NCI-H146 (cell line): ENCODE data around the gene IL4I1.
A peak's percentile ranks its signal among the peaks of the same experiment; 100 is the strongest.

ENCODE experiments used
- DNase-seq: peaks from one replicate; lab custom pipeline; 2025; lab: John Stamatoyannopoulos, UW

Gene IL4I1

DNA sequence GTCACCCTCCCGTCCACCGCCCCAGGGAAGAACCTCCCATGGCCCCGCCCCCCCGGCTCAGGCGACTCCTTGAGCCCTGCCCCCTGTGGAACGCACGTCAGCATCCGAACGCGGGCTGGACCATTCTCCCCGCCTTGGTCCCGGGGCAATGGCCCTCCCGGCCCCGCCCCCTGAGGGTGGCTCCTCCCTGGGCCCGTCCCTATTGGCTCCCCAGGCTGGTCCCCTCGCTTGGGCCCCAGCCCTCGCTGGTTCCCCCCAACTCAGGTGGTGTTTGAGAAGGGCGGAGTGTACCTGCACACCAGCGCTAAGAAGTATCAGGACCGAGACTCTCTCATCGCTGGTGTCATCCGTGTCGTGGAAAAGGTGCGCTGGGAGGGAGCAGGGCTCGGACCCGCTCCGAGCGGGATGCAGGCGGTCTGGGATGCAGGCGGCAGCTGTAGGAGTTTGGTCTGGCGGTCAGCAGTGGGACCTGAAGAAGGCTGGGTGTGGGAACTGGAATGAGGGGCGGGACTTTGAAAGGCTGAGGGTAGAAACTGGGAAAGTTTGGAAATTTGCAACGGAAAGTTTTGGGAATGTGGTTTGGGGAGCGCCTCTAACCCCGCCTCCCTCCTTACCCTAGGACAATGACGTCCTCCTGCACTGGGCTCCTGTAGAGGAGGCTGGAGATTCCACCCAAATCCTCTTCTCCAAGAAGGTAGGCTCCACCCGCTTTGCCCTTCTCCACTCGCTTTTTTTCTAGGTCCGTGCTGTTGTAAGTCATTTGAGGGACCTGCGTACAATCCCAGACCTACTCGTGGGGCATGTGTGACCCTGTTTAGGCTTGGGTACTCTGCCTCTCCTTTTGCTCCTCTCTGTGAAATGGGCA is 18.6 kb downstream of the IL4I1 start:
- peak; percentile 99 for DNase-seq

DNA sequence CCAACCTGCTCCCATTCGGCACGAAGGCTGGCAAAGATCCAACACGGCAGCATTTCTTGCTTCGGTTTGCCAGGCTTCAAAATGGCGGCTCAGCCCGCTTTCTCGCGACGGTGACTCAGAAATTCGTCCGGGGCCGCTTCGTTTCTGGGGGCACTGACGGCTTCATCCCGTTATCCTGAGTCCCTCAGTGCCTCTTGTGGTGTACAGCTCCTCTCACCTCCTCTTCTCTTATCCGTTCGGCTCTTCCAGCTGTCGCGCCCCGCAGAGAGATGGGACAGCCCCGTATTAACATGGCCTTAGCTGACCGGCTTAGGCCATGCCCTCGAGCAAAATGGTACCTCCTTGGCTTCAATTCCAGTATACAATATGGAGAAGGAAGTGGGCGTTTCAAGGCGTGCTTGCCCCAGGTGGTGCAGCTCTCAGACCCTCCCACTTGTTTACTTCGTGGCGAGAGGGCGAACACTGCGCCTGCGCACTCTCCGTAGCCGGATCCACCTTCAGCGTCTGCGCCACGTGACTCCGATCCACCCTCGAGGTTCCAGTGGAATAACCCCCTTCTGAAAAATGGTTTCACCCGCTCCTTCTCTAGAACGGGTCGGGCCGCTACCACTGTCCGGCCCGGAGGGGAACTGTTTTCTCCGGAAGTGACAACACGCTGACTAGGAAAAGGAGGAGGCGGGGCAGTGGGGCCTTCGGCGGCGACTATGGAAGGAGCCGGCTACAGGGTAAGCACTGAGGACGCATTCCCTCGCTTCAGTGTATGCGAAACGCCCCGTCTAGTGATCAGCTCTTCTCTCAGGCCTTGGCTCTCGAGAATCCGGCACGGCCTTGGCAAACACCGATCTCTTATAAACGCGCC is 19.4 kb downstream of the IL4I1 start, which contains the start of the genes AKT1S1 and TBC1D17:
AKT1S1 (minus strand) TSS at position 336 of the 859 bp plus-strand sequence. CDS start 4,060 bp downstream, outside the sequence.
TBC1D17 (plus strand) TSS at position 683 of the 859 bp plus-strand sequence; CDS start at position 705, 22 bp downstream.
- DNase-seq: peak; percentile 100

DNA sequence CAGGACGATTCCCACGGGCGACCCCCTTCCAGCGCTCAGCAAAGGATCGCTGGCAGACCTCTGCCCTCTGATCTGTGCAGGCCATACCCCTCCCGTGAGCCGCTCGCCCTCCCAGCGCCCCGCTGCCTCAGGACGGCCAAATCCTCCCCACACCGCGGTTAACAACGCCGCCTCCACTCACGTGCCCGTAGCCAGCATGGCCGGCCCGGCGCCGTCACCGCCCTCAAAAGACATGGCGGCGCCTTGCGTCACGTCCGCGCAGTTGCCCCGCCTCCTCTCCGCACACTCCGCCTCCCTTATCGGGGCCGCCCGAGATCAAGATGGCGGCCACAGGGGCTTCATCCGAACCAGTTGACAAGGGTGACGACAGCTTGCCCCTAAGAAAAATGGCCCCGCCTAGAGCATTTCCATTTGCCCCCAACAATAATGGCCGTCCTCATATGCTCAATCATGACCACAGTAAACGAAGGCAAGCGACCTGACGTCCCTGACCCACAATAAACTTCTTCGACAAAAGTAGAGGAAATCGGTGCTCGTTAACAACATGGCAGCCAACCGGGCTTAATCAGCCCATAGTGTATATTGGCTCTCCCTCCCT is 20.2 kb downstream of the IL4I1 start:
- DNase-seq: peak; percentile 99

- DNase-seq: peak; percentile 64
These were observed 20.7 kb downstream of the IL4I1 start for GRCh38 chr19:49875857-49876421.

GRCh38 chr19:49875177-49875576 is 21.5 kb downstream of the IL4I1 start:
- DNase-seq: no peak

DNA sequence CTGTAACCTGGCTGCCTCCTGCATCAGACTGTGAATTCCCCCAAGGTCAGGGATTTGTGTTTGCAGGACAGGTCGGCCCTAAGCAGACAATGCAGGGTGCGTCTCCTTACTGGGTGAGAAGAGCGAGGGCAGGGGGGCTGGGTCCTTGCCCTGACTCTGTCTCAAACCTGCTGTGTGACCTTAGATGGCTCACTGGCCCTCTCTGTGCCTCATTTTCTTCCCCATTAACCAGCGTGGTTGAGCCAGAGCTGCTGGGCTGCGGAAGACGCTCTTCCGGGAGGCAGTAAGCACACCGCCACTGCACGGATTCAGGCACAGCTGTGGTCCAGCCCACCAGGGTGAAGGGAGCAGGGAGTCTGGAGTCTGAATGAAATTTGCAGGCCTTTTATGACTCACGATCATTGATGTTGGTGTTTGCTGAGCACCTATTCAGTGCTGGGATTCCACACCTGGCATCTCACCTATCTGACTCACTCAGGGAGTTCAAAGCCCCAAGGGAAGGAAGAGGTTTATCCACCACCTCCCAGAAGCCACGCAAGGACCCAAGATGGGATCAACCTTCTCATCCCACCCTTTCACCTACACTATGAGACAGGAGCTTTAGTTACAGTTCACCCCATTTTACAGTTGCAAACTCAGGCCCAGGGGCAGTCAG is 22.1 kb downstream of the IL4I1 start:
- DNase-seq: no peak

GRCh38 chr19:49873834-49874233 is 22.9 kb downstream of the IL4I1 start:
- DNase-seq: no peak

DNA sequence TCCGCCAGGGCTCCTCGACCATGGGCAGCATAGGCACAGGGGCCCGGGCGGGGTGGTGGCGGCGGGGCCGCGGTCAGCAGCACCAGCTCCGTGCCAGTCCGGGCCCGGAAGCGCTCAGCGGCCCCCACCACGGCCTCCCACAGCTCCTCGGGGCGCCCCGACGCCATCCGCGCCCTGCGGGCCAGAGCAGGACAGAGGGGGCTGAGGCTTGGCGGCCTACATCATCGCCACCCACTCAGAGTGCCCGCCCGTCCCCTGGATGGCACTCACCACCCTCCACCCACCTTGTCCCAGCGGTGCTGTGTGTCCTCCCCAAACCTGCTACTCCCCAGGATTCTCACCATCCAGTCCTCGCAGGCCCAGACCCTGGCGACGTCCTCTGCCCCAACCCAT is 23.6 kb downstream of the IL4I1 start:
- DNase-seq: no peak

DNA sequence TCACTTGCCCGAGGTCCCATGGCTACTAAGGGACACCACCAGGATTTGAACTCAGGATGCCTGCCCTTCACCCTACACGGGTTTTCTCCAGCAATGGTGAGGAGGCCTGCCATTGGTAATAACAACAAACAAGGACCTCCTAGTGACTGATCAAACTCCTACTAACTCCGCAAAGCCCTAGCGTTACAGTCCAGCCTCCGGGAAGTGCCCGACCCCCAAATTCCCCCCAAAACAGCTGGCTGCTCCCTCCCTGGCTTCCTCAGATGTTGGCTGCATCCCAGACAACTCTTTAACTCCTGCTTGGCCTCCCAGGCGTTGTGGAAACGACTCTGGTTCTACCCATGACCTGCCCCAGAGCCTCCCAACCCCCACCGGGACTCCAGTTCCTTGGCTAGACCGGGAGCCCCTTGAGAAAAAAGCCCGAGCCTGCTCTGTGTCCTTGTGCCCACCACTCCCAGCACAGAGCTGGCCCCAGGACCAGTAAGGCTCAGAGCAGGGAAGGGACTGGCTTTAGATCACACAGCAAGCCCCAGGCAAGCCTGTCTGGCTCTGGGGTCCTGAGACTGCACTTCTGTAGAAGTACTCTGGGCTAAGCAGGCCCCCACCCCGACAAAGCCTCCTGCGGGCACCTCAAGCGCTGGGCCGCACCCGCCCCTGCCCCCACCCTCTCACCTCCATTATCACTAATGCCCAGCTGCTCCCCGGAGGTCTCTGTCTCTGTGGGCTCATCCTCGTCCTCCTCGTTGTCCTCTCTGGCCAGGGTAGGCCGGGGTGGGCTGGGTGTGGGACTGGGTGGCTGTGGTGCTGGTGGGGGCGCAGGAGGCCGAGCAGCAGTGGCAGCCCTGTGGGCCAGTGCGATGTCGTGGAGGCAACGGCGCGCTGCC is 24.2 kb downstream of the IL4I1 start:
- DNase-seq: no peak

DNA sequence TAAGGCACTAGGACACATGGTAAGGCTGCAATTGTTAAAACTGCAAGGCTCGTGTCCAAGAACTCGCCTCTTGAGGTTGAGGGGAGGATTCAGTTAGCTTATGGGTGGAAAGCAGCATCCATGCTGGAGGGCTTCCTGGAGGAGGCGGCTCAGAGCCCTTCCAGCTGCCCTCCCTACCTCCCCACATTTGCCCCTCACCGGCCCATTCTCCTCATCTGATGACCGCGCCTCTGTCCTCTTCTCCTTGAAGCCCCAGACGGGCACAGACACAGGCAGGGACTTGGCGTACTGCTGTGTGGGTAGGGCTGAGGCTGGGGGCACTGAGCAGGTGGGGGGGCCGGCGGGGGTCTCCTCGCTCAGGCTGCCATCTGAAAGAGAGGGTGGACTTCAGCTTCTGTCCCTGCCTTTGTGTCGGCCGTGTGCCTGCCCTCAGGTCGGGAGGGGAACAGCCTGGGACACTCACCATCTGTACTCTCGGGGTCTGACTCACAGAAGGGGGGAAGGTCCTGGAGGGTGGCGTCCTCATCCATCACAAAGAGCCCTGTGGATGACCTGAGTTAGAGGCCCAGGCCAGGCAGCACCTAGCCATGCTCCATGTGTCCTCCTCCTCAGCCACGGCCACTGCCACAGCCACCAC is 25.2 kb downstream of the IL4I1 start:
- DNase-seq: no peak

GRCh38 chr19:49870309-49870901 is 26.3 kb downstream of the IL4I1 start:
- no peak for DNase-seq

DNA sequence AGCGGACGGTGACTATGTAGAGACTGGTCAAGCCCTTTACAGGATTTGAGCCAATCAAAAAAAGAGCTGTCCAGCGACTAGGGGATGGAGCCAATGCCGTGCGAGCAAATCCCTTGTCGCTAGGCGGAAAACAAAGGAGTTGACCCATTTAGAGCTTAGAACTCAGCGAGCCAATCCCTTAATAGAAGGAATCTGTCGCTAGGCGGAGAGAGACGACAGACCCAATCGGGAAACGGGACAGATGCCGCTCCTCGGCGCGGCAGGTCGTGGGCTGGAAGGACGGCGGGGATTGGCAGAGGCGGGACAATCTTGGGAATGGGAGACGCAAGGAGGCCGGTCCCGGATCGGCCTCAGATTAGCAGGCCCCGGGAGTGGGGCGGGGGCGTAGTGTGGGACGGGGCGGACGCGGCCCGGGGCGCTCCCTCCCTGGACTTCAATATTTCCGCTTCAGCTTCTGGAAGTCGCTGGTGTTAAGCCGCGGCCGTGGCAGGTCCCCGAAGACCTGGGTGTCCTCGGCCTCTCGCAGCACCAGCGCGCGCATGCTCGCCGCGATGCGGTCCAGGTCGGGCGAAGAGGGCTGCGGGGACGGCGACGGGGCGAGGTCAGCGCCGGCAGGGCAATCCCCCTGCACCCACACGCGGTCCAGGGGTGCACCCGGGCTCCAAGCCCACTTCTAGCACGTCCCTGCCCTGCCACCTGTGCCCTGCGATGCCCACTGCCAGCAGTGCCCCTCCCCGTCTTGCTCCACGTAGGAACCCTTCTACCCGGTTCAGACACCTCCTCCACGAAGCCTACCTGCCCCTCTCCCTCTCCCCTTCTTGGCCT is 27.0 kb downstream of the IL4I1 start:
- DNase-seq: peak; percentile 100

DNA sequence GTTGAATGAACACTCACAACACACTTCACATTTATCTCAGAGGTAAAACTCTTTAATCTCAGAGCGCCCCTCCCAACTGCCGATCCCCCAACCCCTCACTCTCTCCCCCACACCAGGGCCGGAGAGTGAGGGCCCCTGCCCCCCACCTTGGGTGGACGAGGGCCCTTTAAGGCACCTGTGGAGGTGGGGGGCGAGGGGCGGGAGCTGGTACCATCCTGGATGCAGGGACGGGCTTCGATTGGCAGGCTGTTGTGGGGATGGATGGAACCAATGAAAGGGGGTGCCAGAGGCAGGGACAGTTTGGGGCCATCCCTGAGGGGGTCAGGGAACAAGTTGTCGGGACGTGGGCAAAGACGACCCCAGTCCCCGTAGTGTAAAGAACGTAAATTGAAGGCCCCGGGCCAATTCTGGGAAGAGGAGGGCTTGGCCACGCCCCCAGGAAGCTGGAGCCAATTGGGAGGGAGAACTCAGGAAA is 27.6 kb downstream of the IL4I1 start:
- peak; percentile 94 for DNase-seq

DNA sequence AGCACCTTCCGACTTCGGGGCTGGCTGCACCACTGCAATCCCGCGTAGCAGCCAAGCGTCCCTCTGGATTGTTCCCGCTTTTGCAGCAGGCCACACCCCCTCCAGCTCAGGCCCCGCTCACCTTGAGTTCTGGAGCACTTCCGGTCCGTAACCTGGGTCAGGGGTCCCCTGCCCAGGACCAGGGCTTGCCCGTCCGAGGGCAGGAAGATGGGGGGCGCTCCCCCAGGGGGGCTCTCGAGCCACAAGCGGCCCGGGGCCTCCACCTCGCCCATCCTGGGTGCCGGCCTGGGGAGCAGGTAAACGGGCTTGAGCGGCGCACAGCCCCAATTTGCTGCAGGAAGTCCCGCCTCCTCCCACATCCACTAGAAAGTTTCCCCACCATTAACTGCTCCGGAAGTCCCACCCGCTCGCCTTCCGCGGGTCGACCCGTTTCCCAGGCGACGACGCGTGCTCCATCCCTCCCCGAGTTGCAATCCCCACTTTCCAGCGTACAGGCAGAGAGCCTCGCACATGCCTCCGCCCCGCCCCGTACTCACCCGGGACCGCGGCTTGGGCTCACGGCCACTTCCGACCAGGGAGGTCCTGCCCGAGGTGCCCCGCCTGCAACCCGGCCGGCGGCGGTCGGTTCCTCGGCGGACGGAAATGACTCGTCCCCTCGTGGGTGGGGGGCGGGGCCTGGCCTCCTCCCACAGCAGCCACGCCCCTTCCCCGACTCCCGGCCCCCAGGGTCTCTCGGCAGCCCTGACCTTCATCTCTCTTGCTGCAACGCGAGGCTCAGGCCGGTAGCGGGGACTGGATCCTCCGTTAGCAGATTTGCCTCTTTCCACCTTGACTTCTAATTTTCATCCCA is 29.5 kb downstream of the IL4I1 start, which contains the start of gene PNKP:
PNKP (minus strand) TSS at position 644 of the 850 bp plus-strand sequence; CDS start at position 272, 372 bp downstream.
- DNase-seq: peak; percentile 98

DNA sequence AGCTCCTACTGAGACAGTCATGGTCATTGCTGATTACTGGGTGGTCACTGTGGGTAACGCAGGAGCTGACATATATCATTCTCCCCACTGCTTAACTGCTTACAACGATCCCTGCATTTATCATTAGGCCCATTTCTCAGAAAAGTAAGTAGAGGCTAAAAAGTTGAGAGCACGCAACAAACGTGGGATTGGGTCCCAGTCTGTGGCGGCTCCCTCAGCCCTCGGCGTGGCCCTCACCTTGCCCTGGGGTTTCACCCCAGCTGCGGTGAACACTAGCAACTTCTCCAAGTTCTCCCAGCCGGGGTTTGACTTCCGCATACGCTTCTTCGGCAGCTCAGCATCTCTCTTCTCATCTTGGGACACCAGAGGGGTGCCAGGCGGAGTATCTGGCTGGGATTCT is 31.8 kb downstream of the IL4I1 start:
- DNase-seq: no peak

DNA sequence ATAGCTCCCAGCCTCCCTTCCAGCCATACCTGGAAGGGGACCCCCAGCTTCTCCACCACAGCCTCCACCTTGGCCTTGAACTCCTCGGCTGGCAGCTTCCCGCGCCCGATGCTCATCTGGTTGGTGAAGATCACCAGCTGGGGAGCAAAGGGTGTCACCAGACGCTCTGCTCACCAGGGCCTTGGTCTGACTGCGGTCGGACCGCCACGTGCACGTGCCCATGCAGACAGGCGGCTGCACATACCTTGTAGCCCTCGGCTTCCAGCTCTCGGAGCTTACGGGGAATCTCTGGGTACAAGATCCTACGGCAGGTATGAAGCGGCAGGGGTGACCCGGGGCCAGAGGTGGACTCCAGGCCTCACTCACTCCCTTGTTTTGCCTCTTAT is 32.8 kb downstream of the IL4I1 start:
- DNase-seq: no peak

DNA sequence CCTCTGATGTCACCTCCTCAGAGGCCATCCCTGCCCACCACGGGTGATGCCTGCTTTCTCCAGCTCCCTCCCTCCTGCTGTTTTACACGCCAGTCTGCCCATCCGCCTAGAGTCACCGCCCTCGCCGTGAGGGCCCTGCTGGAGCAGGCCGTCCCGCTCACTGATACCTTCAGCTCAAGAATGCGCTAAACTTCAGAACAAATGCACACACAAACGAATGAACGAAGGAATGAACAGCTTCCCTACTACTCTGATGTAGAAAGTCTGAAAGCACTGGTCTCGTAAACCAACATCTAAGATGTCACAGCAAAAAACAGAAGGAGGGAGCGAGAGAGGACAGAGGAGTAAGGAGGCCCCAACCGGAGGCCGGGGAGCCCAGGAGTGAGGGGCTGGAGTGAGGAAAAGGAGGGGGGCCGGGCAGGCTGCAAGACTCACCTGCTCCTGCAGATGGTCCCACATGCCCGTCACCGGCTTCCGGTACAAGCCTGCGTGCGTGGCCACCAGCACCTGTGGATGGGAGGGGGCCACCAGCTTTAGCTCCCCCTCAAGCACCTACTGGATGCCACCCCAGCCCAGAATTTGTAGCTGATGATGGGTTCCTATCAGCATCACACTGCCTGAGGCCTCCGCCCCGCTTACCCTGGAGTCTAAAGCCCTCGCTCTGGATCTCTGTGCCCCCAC is 33.3 kb downstream of the IL4I1 start:
- no peak for DNase-seq
